GM12892 (cell line): Measurements from ENCODE around the gene KRTAP4-2.
"Not testable (repeated sequence)": the region's sequence is repeated elsewhere in the genome, so short reads cannot be mapped to it uniquely, and the experiment has no call there.

Source experiments
- POLR2A ChIP-seq: IDR thresholded peaks from 2 replicates; pipeline ENCODE4 v1.6.1; 2011; ENCODE audit warnings: low read depth, low read length, control low read depth
- POLR2AphosphoS5 ChIP-seq: IDR thresholded peaks from 2 replicates; pipeline ENCODE4 v1.6.1; 2011; ENCODE audit warnings: low read depth, low read length, control low read depth
- TAF1 ChIP-seq: IDR thresholded peaks from 2 replicates; pipeline ENCODE4 v1.6.1; 2011; ENCODE audit warnings: low read depth, mild to moderate bottlenecking, control low read depth, low read length, borderline replicate concordance

- not testable (repeated sequence) for TF ChIP-seq TAF1, POLR2AphosphoS5, POLR2A
These were observed 38.2 kb downstream of the KRTAP4-2 start for GRCh38 chr17:41139865-41140264.
